GM12873 (cell line): ENCODE measurements around the gene NFASC.
A peak's percentile ranks its signal among the peaks of the same experiment; 100 is the strongest.

Source experiments
- CTCF ChIP-seq: IDR thresholded peaks from 2 replicates; pipeline ENCODE4 v1.5.1; 2012; ENCODE audit warnings: low read depth, mild to moderate bottlenecking, moderate library complexity, low read length, control low read depth; ENCODE audit not compliant: insufficient read depth; ENCODE audit errors: missing control alignments

Gene NFASC

DNA sequence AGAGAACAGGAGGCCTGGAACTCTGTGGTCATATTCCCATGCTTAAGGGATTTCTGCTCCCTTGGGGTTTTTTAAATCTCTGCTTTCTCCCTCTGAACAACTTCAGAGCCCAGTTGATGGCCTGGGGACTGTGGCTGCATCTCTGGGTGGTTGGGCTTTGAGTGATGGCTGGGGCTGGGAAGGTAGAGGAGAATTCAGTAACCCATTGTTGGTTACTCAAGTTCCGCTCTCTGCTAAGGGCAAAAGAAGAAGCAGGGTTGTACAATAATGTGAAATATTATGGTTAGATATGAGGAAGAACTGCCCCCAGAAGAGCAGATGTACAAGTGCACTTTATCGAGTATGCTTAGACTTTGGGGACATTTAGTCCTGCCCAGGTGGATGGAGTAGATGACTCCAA, 100.3 kb downstream of the NFASC start:
- no peak for TF ChIP-seq CTCF

DNA sequence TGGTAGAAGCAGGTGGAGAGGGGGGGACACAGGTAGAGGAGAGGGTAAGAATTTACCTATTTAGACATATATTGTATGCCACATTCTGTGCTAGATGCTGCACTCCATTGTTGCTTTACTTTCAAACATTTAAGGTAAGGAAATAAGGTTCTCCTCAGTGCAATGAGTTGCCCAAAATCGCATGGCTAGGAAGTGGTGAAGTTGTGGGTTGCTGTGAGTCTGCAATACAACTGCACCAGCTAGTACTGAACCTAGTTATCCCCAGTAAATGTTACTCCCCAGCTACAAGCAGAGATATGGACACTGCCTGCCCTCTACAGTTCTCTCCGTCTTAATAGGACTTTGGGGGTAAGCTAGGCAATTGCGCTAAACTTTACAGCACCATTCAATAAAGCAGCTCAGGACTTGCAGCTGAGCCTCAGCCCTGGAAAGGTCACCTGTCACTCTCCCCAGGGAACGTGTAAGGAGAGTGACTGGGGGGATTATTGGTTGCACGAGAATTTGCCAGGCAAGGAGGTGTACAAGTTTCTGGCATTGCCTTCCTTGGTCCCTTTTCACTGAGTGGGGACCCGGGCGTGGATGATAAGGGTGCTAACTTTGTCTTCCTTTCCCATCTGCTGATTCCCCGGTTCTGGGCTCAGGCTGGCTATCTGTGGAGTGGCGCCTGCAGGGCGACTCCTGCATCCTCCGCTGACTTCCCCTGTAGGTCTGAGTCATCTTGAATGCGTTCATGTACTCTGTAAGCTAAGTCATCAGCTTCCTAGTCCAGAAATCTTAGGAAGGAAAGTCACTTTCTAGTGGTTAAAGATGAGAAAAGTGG, 101.1 kb downstream of the NFASC start:
- no peak for TF ChIP-seq CTCF

DNA sequence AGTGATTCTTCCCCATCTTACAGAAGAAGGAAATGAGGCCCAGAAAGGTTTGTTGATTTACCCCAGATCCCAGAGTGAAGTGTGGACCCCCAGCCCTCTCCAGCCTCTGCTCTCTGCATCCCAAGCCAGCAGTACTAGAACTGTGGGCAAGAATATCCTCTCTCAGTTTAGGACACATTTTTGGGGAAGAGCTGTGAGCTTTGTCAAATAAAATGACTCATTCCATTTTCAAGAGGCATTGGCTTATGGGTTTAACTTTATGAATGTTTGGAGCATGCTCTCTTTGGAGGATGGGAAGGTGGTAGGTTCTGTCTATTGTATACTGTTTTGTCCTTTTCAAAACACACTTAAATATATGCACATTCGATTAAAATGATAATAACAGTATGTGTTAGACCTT, 101.8 kb downstream of the NFASC start:
- TF ChIP-seq CTCF = no peak

DNA sequence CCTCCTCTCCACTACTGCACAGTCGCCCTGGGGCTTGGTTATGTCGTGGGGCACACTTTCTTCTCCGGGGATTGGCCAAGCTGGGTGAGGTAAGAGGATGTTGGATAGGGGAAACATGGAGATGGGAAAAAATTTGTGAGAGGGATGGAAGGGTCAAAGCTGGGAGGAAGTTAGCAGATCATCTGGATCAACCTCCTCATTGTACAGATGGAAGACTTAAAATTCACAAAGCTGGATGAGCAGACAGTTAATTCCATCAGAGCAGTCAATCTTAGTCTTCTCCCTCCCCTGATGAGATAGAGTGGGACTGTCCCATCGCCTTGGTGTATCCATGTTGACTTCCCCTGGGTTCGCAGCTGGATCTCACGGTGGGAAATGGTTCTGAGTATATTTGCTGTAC, 102.8 kb downstream of the NFASC start:
- TF ChIP-seq CTCF = no peak

DNA sequence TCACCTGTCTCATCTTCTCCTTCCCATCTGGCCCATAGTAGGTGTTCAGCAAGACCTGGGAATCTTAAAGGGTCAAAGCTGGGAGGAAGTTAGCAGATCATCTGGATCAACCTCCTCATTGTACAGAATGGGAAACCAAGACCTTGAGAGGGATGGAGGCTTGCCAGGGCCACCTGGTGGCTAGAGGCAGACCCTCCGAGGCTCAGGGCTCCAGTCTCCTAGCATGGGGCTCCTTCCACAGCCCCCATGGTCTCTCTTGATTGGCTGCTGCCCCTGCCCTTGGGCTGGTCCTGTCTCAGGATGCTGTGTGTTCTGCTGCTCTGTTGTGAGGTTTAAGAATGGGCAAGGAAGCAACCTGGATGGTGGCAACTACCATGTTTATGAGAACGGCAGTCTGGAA, 103.7 kb downstream of the NFASC start:
- no peak for TF ChIP-seq CTCF

DNA sequence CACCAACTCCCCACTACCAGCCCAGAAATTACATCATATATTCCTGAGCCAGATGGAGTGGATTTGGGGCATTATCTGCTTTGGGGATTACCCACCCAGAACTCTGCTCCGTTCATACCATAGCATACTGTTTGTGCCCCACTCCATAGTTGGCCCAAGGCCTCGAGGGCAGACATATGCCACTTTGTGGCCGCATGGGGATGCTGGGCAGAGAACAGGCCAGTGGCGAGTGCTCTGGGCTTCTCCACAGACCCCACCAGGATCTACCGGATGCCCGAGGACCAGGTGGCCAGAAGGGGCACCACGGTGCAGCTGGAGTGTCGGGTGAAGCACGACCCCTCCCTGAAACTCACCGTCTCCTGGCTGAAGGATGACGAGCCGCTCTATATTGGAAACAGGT, 104.4 kb downstream of the NFASC start:
- TF ChIP-seq CTCF = no peak

DNA sequence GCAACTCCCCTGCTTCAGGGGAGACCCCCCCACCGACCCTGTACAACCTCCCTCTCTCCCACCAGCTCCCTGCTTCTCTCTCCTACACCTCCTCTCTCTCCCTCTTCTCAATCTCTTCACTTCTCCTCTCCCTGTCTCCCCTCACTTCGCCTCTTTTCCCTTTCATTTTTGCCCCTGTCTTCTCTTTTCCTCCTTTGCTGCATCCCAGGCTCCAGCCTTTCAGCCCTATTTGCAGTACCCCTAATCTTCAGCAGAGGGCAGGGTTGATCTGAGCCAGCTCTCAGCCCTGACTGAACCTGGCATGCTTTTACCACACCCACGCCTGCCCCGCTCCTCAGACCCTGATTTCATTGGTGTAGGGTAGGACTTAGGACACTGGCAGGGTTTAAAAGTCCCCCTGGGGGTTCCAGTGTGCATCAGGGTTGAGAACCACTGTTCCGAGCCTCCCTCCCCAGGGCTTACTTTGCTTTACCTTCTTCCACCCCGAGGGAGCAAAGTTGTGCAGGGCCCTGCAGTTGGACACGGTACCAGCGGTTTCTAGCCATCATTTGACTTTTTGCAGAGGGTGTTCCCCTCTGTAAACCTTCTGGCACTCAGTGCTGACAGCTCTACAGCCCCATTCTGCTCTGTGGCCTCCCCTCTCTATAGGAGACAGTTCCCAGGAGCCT, 105.0 kb downstream of the NFASC start:
- TF ChIP-seq CTCF = peak; percentile 82
